OCI-LY1 (cell line): ENCODE data around the gene TBX4.

Experiments
- H2AFZ ChIP-seq: fragments of 200-600 bp; sonication (generic), shearing (Covaris generic); 2 replicates; pipeline ENCODE4 v1.6.0; 2014; ENCODE audit warnings: antibody characterized with exemption, mild to moderate bottlenecking, low read length
- H3F3A ChIP-seq: fragments of 200-600 bp; sonication (generic), shearing (Covaris generic); 2 replicates; pipeline ENCODE4 v1.6.0; 2014; ENCODE audit warnings: mild to moderate bottlenecking, antibody characterized with exemption, low read length, moderate library complexity; ENCODE audit not compliant: insufficient read depth
- H3K27ac ChIP-seq: fragments of 200-600 bp; sonication (generic); 2 replicates; pipeline ENCODE4 v1.5.1; 2014; ENCODE audit warnings: low read length, mixed run types, mild to moderate bottlenecking, low read depth; ENCODE audit not compliant: poor library complexity, severe bottlenecking
- H3K27me3 ChIP-seq: fragments of 200-600 bp; sonication (generic); 2 replicates; pipeline ENCODE4 v1.6.0; 2014; ENCODE audit warnings: antibody characterized with exemption, mild to moderate bottlenecking, low read length, moderate library complexity; ENCODE audit not compliant: insufficient read depth
- H3K36me3 ChIP-seq: fragments of 200-600 bp; sonication (generic); 2 replicates; pipeline ENCODE4 v1.6.1; 2014; ENCODE audit warnings: mild to moderate bottlenecking, antibody characterized with exemption, low read length, moderate library complexity, mixed read lengths; ENCODE audit not compliant: insufficient read depth
- H3K4me1 ChIP-seq: fragments of 200-600 bp; sonication (generic); 2 replicates; pipeline ENCODE4 v1.5.1; 2014; ENCODE audit warnings: mild to moderate bottlenecking, low read length, moderate library complexity; ENCODE audit not compliant: insufficient read depth, severe bottlenecking
- H3K4me2 ChIP-seq: fragments of 200-600 bp; sonication (generic), shearing (Covaris generic); 2 replicates; pipeline ENCODE4 v1.6.1; 2014; ENCODE audit warnings: low read length
- H3K4me3 ChIP-seq: fragments of 200-600 bp; sonication (generic); 2 replicates; pipeline ENCODE4 v1.5.1; 2014; ENCODE audit warnings: low read length, low read depth, mild to moderate bottlenecking, mixed read lengths; ENCODE audit not compliant: poor library complexity, severe bottlenecking
- H3K79me2 ChIP-seq: fragments of 200-600 bp; shearing (Covaris generic); 2 replicates; pipeline ENCODE4 v1.6.1; 2016; ENCODE audit warnings: mixed run types, low read length, mixed read lengths; ENCODE audit not compliant: insufficient read depth
- H3K9ac ChIP-seq: fragments of 200-600 bp; sonication (generic), shearing (Covaris generic); 2 replicates; pipeline ENCODE4 v1.6.1; 2014; ENCODE audit warnings: mild to moderate bottlenecking, low read length, mixed read lengths
- H3K9me2 ChIP-seq: fragments of 200-600 bp; sonication (generic), shearing (Covaris generic); 2 replicates; pipeline ENCODE4 v1.6.1; 2014; ENCODE audit warnings: low read depth, mild to moderate bottlenecking, low read length, mixed read lengths
- H3K9me3 ChIP-seq: fragments of 200-600 bp; shearing (Covaris generic); 2 replicates; pipeline ENCODE4 v1.6.1; 2014; ENCODE audit warnings: low read length, mixed read lengths
- H4K20me1 ChIP-seq: fragments of 200-600 bp; sonication (generic), shearing (Covaris generic); 2 replicates; pipeline ENCODE4 v1.6.0; 2016; ENCODE audit warnings: mild to moderate bottlenecking, low read length; ENCODE audit not compliant: insufficient read depth
- CTCF ChIP-seq: fragments of 200-600 bp; sonication (generic), shearing (Covaris generic); IDR thresholded peaks from 2 replicates; pipeline ENCODE4 v1.5.1; 2017; ENCODE audit warnings: mild to moderate bottlenecking, antibody characterized with exemption, low read length, moderate library complexity, mixed read lengths
- EZH2 ChIP-seq: fragments of 200-600 bp; sonication (generic), shearing (Covaris generic); IDR thresholded peaks from 2 replicates; pipeline ENCODE4 v1.8.0; 2017; ENCODE audit warnings: borderline replicate concordance, mixed run types, mild to moderate bottlenecking, antibody characterized with exemption, low read length, moderate library complexity, mixed read lengths

TBX4 gene

GRCh38 chr17:61409301-61410112 lies 42.7 kb upstream of the TBX4 start:
- H3K79me2 ChIP-seq = no peaks in the 10 kb centered on the region
- H3K4me3 ChIP-seq = peak overlapping the region; percentile 59
- H3K4me2 ChIP-seq = peak overlapping the region; percentile 98
- H3K36me3 ChIP-seq = no peaks in the 10 kb centered on the region
- H3K27me3 ChIP-seq = peaks cover 2% of the 10 kb centered on the region; the same call in 1 of the 2 replicates
- H3F3A ChIP-seq = no peaks in the 10 kb centered on the region
- no peaks in the 10 kb centered on the region for H3K9me2 ChIP-seq
- TF ChIP-seq CTCF (no peak), EZH2 (no peak)
- H3K9me3 ChIP-seq = no peaks in the 10 kb centered on the region
- no peak overlapping the region for H2AFZ ChIP-seq
- H3K27ac ChIP-seq = no peak overlapping the region
- H3K4me1 ChIP-seq = peaks cover 35% of the 10 kb centered on the region
- H3K9ac ChIP-seq = peak overlapping the region; percentile 48
- H4K20me1 ChIP-seq = no peaks in the 10 kb centered on the region

DNA sequence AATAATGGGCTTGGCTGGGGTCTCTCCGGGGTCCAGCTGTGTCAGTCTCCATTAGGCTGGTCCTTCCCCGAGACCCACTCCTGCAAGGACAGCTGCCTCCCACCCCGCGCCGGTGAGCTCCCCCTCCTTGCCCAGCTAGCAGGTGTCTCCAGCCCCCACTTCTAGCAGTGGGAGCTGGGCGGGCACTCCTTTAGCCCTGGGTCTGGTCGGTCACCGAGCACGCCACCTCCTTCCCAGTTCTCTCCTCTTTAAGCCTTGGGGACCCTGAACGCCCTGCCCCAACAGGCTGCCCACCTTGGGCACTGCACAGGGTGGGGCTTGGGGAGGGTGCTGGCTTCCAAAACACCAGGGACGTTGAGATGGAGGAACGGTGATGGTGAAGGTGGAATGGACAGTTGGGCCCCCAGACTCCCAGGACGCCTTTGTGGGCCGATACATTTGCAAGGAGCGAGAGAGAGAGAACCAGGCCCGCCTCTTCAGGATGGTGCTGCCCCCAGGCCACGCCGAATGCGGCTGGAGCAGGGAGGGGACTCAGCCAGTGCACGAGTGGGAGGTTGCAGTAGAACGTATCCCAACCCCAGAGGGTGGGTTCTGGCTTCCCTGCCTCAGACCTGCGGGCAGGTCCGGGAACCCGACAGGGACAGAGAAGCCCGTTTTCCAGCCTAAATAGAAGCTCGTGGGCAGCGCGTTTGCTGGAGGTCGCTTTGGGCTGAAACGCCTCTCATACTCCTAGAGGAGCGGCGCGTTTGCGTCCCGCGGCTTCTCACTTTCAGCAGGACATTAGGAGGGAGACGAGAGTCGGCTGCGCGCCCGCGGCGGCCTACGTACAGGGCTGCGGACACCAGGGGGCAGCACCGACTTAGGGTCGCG lies 41.8 kb upstream of the TBX4 start:
- Histone ChIP-seq H3K9me2 (no peaks in the 10 kb centered on the region), H3K4me2 (peak overlapping the region; percentile 98), H3K27ac (no peak overlapping the region), H3K9ac (no peak overlapping the region; the same call in 1 of the 2 replicates), H3K4me1 (peaks cover 35% of the 10 kb centered on the region), H2AFZ (no peak overlapping the region), H3K79me2 (no peaks in the 10 kb centered on the region), H3K9me3 (no peaks in the 10 kb centered on the region), H4K20me1 (no peaks in the 10 kb centered on the region), H3K4me3 (peak overlapping the region; percentile 66), H3K36me3 (no peaks in the 10 kb centered on the region), H3F3A (no peaks in the 10 kb centered on the region), H3K27me3 (no peaks in the 10 kb centered on the region)
- TF ChIP-seq CTCF = peak; percentile 71
- no peak for TF ChIP-seq EZH2

DNA sequence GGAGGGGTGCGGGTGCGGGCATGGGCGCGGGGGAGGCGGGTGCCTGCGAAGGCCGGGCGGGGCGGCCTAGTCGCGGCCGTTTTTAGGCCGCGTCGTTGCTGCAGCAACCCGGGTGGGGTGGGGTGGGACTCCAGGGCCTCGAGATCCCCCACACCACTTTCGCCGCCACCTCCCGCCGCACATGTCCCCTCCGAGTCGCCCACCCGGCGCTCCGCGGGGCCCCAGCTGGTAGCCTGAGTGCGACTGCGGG lies 41.3 kb upstream of the TBX4 start:
- no peak for TF ChIP-seq CTCF
- no peak for TF ChIP-seq EZH2
- H3K79me2 ChIP-seq = no peaks in the 10 kb centered on the region
- H2AFZ ChIP-seq = no peak overlapping the region
- H3F3A ChIP-seq = no peaks in the 10 kb centered on the region
- H3K36me3 ChIP-seq = no peaks in the 10 kb centered on the region
- peaks cover 35% of the 10 kb centered on the region for H3K4me1 ChIP-seq
- H3K4me3 ChIP-seq = peak overlapping the region; percentile 66
- no peak overlapping the region for H3K27ac ChIP-seq
- no peaks in the 10 kb centered on the region for H3K9me3 ChIP-seq
- H3K27me3 ChIP-seq = 0 out of 2 replicates have a peak, but pooled peaks cover under 1% of the 10 kb centered on the region
- no peak overlapping the region; the same call in 1 of the 2 replicates for H3K9ac ChIP-seq
- no peaks in the 10 kb centered on the region for H4K20me1 ChIP-seq
- peak overlapping the region; percentile 98 for H3K4me2 ChIP-seq
- no peaks in the 10 kb centered on the region for H3K9me2 ChIP-seq
